Measurements from ENCODE around the gene PEAK1. TPM values are rescaled to one million over a fixed set of nuclear protein-coding genes. Genes with fewer than 3 reads are reported as not detected.

Gene PEAK1
- total RNA-seq, 1 experiment from 2014 or later, result 21.2 TPM

DNA sequence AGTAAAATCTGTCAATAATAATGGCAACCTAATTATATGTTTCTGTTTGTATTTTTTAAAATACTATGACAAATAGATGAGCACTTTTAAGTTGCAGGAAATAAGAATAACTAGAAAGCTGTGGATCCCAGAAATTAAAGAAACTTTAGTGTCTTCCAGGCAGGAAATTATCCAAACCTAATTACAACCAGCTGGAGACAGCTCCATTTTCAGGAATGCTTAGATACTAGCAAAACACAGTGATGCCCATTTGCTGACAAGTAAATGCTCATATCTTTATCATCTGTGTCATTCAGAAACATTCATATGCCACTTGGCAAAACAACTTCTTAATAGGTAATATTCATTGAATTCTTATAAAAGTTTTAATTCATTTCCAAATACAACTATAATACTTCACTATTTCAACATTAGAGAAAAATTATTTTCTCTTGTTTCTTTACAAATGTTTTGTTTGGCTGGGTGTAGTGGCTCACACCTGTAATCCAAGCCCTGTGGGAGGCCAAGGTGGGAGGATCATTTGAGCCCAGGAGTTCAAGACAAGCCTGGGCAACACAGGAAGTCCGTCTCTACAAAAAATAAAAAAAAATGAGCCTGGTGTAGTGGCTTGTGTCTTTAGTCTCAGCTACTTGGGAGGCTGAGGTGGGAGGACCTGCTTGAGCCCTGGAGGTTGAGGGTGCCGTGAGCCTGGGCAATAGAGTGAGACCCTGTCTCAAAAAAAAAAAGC lies 179.9 kb downstream of the PEAK1 start:
- H3K27me3 Mint-ChIP-seq (ENCODE audit: low read depth), result no peaks in the 10 kb centered on the region
- Histone ChIP-seq H2BK20ac (ENCODE audit: low read depth, low read length, poor library complexity, severe bottlenecking) (no peak overlapping the region), H3K4me2 (ENCODE audit: insufficient read depth, insufficient read length, low read length) (no peak overlapping the region), H2BK15ac (ENCODE audit: low read depth, low read length) (no peak overlapping the region), H2AK5ac (ENCODE audit: insufficient read length, low read length) (no peak overlapping the region), H3K27ac (ENCODE audit: insufficient read length, low read depth, low read length) (no peak overlapping the region), H2BK5ac (ENCODE audit: insufficient read length, low read length) (no peak overlapping the region), H4K91ac (ENCODE audit: insufficient read length, low read depth, low read length) (no peak overlapping the region), H3K9ac (ENCODE audit: extremely low read depth, insufficient read length, low read length) (no peak overlapping the region), H3K56ac (ENCODE audit: insufficient read length, low read depth, low read length) (no peak overlapping the region), H3K14ac (ENCODE audit: insufficient read depth, low read length) (no peak overlapping the region), H3K23me2 (ENCODE audit: insufficient read length, low read depth, low read length, poor library complexity, severe bottlenecking) (no peaks in the 10 kb centered on the region), H3K18ac (ENCODE audit: insufficient read length, low read depth, low read length) (no peak overlapping the region), H3K79me1 (ENCODE audit: insufficient read depth, low read depth, low read length, poor library complexity, severe bottlenecking) (no peaks in the 10 kb centered on the region), H4K5ac (ENCODE audit: insufficient read length, low read depth, low read length) (no peak overlapping the region), H3K79me2 (ENCODE audit: insufficient read depth, low read length) (no peaks in the 10 kb centered on the region), H3K4ac (ENCODE audit: low read depth, low read length) (no peak overlapping the region), H3T11ph (ENCODE audit: low read length) (no peak overlapping the region), H3K27me3 (ENCODE audit: insufficient read depth, low read length) (no peaks in the 10 kb centered on the region), H3K23ac (ENCODE audit: insufficient read length, low read depth, low read length) (no peak overlapping the region), H3K9me3 (ENCODE audit: control insufficient read depth, low read depth, low read length) (peaks cover 17% of the 10 kb centered on the region), H2BK120ac (ENCODE audit: low read depth, low read length, poor library complexity, severe bottlenecking) (no peak overlapping the region), H3K4me1 (ENCODE audit: insufficient read depth, low read length) (no peaks in the 10 kb centered on the region), H4K20me1 (ENCODE audit: control insufficient read depth, insufficient read depth, insufficient read length) (no peaks in the 10 kb centered on the region), H4K8ac (replicated peaks; ENCODE audit: insufficient read length, low read depth, low read length) (no peak overlapping the region), H2AFZ (ENCODE audit: low read length) (no peak overlapping the region), H2BK12ac (ENCODE audit: insufficient read length, low read depth, low read length) (no peak overlapping the region)
- H3K4me3 Mint-ChIP-seq, result no peak overlapping the region
- DNase-seq, result no peak
- WGBS (ENCODE audit: extremely low coverage, insufficient read length, low lambda C conversion rate), result no CpG with 5 or more reads among the region's 2 CpGs
- no peak overlapping the region for H3K27ac Mint-ChIP-seq
- H3K9me3 Mint-ChIP-seq, result peaks cover 19 to 20% of the 10 kb centered on the region in 2 experiments
- TF ChIP-seq, protein P1, sequence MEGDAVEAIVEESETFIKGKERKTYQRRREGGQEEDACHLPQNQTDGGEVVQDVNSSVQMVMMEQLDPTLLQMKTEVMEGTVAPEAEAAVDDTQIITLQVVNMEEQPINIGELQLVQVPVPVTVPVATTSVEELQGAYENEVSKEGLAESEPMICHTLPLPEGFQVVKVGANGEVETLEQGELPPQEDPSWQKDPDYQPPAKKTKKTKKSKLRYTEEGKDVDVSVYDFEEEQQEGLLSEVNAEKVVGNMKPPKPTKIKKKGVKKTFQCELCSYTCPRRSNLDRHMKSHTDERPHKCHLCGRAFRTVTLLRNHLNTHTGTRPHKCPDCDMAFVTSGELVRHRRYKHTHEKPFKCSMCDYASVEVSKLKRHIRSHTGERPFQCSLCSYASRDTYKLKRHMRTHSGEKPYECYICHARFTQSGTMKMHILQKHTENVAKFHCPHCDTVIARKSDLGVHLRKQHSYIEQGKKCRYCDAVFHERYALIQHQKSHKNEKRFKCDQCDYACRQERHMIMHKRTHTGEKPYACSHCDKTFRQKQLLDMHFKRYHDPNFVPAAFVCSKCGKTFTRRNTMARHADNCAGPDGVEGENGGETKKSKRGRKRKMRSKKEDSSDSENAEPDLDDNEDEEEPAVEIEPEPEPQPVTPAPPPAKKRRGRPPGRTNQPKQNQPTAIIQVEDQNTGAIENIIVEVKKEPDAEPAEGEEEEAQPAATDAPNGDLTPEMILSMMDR (conservative IDR thresholded peaks at IDR 0.05), result no peak
- peaks cover 18 to 28% (median 27%) of the 10 kb centered on the region in 3 experiments for H3K36me3 Mint-ChIP-seq (ENCODE audit: insufficient read depth in 1 of 3, low read depth in 3 of 3)
- no peaks in the 10 kb centered on the region for H3K4me1 Mint-ChIP-seq

Data from H9 (cell line).